OCI-LY1 (cell line): Measurements from ENCODE around the gene CNTFR.

Source experiments
- CTCF ChIP-seq: fragments of 200-600 bp; sonication (generic), shearing (Covaris generic); IDR thresholded peaks from 2 replicates; pipeline ENCODE4 v1.5.1; 2017; ENCODE audit warnings: mild to moderate bottlenecking, antibody characterized with exemption, low read length, moderate library complexity, mixed read lengths
- EZH2 ChIP-seq: fragments of 200-600 bp; sonication (generic), shearing (Covaris generic); IDR thresholded peaks from 2 replicates; pipeline ENCODE4 v1.8.0; 2017; ENCODE audit warnings: borderline replicate concordance, mixed run types, mild to moderate bottlenecking, antibody characterized with exemption, low read length, moderate library complexity, mixed read lengths

- TF ChIP-seq CTCF (no peak), EZH2 (no peak)
Measured at GRCh38 chr9:34536685-34537084, 52.8 kb downstream of the CNTFR start.
